ENCODE data around the gene OST4. TPM values are rescaled to one million over a fixed set of nuclear protein-coding genes. Genes with fewer than 3 reads are reported as not detected.

The OST4 gene
- total and polyA plus RNA-seq, 10 of the 15 experiments (the other 5 are each of a cell fraction or from before 2014, with no cell fraction given): 270 to 1,543 (median 523) TPM

GRCh38 chr2:27099334-27099955, 28.0 kb upstream of the OST4 start:
- in situ Hi-C loops (cut with MboI): loop anchor here (5.0 kb wide), 1 partner anchor 183 kb away; the partner anchor contains the start of gene TRIM54
- Histone ChIP-seq H3K4me1 (ENCODE audit: control insufficient read depth, insufficient read depth, low read length) (no peaks in the 10 kb centered on the region; the same call in 1 of the 2 replicates), H3K9ac (ENCODE audit: control insufficient read depth, insufficient read depth, low read length) (no peak overlapping the region), H3K4me2 (ENCODE audit: control insufficient read depth, insufficient read depth) (no peak overlapping the region), H4K20me1 (ENCODE audit: control insufficient read depth, insufficient read depth) (no peaks in the 10 kb centered on the region), H3K27me3 (replicated peaks in 1 of 2; ENCODE audit: control insufficient read depth in 2 of 2, insufficient read depth in 2 of 2, low read length in 1 of 2) (no peaks in the 10 kb centered on the region), H3K4me3 (no peak overlapping the region), H3K79me2 (ENCODE audit: control insufficient read depth, insufficient read depth, low read length) (no peaks in the 10 kb centered on the region), H2AFZ (ENCODE audit: control insufficient read depth, low read depth, low read length) (no peak overlapping the region), H3K9me3 (replicated peaks; ENCODE audit: control insufficient read depth, insufficient read depth, low read length) (no peaks in the 10 kb centered on the region), H3K36me3 (ENCODE audit: control insufficient read depth in 2 of 2, insufficient read depth in 2 of 2, low read length in 1 of 2) (no peaks in the 10 kb centered on the region; a peak in 1 of 4 replicates), H3K27ac (ENCODE audit: control insufficient read depth, insufficient read depth) (no peak overlapping the region)
- CTCF ChIA-PET: interaction anchor here (0.7 to 9.3 kb wide), 14 partner anchors 22 to 583 kb away, joined by 3 to 132 read pairs (median 4); partner anchors contain the start of genes PREB and TRIM54
- WGBS (ENCODE audit: insufficient coverage, insufficient replicate concordance, low lambda C conversion rate, missing lambda C conversion rate): 84% methylated on average over 16 of the region's 19 CpGs
- SMC1A ChIA-PET (ENCODE audit: uncharacterized antibody, unreplicated experiment): interaction anchor here (1.0 to 4.7 kb wide), 6 partner anchors 12 to 203 kb away, joined by 3 to 19 read pairs (median 4); no protein-coding TSS in a partner anchor
- intact Hi-C loops (cut with micrococcal nuclease; ENCODE audit: unreplicated experiment): no loop called here
- RAD21 ChIA-PET (ENCODE audit: unreplicated experiment): interaction anchor here (0.7 to 4.4 kb wide), 7 partner anchors 12 to 204 kb away, joined by 3 to 39 read pairs (median 7); partner anchors contain the start of gene KHK
- TF ChIP-seq MXI1 (IDR thresholded peaks at IDR 0.05; ENCODE audit: low read depth, low read length): no peak
- TF ChIP-seq BACH1 (IDR thresholded peaks at IDR 0.05; ENCODE audit: borderline replicate concordance): no peak
- TF ChIP-seq CREM (IDR thresholded peaks at IDR 0.05; ENCODE audit: low read depth): no peak
- TF ChIP-seq SPI1 (IDR thresholded peaks at IDR 0.05; ENCODE audit: borderline replicate concordance, insufficient read depth, low read depth, low read length): no peak
- no peak for TF ChIP-seq BCL3 (IDR thresholded peaks at IDR 0.05; ENCODE audit: borderline replicate concordance, insufficient read depth, low read depth, low read length, poor library complexity, severe bottlenecking)
- TF ChIP-seq BMI1 (IDR thresholded peaks at IDR 0.05; ENCODE audit: borderline replicate concordance): no peak
- TF ChIP-seq DPF2 (IDR thresholded peaks at IDR 0.05): no peak
- no peak for TF ChIP-seq ZNF592 (IDR thresholded peaks at IDR 0.05)
- TF ChIP-seq WRNIP1 (IDR thresholded peaks at IDR 0.05; ENCODE audit: borderline replicate concordance, low read depth, low read length): no peak
- TF ChIP-seq, protein P1, sequence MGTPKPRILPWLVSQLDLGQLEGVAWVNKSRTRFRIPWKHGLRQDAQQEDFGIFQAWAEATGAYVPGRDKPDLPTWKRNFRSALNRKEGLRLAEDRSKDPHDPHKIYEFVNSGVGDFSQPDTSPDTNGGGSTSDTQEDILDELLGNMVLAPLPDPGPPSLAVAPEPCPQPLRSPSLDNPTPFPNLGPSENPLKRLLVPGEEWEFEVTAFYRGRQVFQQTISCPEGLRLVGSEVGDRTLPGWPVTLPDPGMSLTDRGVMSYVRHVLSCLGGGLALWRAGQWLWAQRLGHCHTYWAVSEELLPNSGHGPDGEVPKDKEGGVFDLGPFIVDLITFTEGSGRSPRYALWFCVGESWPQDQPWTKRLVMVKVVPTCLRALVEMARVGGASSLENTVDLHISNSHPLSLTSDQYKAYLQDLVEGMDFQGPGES (IDR thresholded peaks at IDR 0.05): no peak
- DNase-seq (ENCODE audit: low read depth, low spot score) (no peak), FAIRE-seq (no peak), ATAC-seq (no peak)
- BruUV-seq (replicated peaks): no TSS peak
- POLR2A ChIA-PET: no interaction called here
